HepG2 (cell line): ENCODE results near the gene SPATA13. TPM values are rescaled to one million over a fixed set of nuclear protein-coding genes. Genes with fewer than 3 reads are reported as not detected.

ENCODE experiments used
- ZFP36 ChIP-seq: fragments of 150-350 bp; IDR thresholded peaks from 2 replicates; pipeline ENCODE4 v1.6.1; 2018; ENCODE audit warnings: borderline replicate concordance, low read length, low read depth; ENCODE audit not compliant: partially characterized antibody
- polyA plus RNA-seq, 8 experiments: library from polyadenylated mRNA; depleted of rRNA in 3 of 8; stranded (reverse) in 7 of 8; unstranded in 1 of 8; fragments of >200 nt; fragmentation: Illumina TruSeq in 4 of 8; extraction: Trizol in 4 of 8; gene quantifications; 2 replicates each; pipeline versions ENCODE4 v1.2.1 to v1.2.3, GENCODE V29; 2011 to 2016; ENCODE audit warnings: low read depth in 4 of 8, missing spikeins in 1 of 8, mixed read lengths in 1 of 8; ENCODE audit not compliant: insufficient read depth in 1 of 8
- total RNA-seq, 5 experiments: library from RNA; depleted of rRNA; stranded (reverse); fragments of >200 nt; fragmentation: Illumina TruSeq; extraction: Trizol; gene quantifications; 2 replicates each; pipeline ENCODE4 v1.2.3, GENCODE V29; 2016; ENCODE audit warnings: low read depth in 1 of 5
- TF ChIP-seq, protein P1 (sequence below): sonication (generic); formaldehyde crosslinking; IDR thresholded peaks from 2 replicates; pipeline ENCODE4 v1.4.0; 2020; ENCODE audit warnings: low read depth, missing genetic modification reagents
- TF ChIP-seq, protein P2 (sequence below): sonication (generic); formaldehyde crosslinking; IDR thresholded peaks from 2 replicates; pipeline ENCODE4 v1.4.0; 2020; ENCODE audit warnings: mild to moderate bottlenecking, missing genetic modification reagents

The SPATA13 gene
- total and polyA plus RNA-seq, 2 of the 13 experiments (the other 11 are each of a cell fraction or from before 2014, with no cell fraction given) = 11.3 to 14.2 TPM

DNA sequence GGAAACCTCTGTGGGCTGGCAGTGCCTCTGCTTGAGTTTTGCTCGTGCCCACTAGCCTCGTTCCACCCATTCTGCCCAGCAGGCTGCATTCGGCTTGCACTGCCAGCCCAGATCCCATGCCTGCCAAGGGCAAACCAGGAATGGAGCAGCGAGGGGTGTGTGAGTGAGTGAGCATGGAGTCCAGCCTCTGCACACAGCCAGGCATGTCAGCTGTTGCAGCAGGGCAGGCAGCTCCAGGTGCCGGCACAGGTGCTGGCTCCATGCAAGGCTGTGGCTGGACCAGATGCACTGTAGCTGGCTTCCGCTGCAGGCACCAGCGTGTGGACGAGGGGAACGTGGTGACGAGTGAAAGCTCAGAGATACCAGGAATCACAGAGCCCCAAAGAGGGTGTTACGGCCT, 64.5 kb downstream of the SPATA13 start (continued):
- TF ChIP-seq, protein P1, sequence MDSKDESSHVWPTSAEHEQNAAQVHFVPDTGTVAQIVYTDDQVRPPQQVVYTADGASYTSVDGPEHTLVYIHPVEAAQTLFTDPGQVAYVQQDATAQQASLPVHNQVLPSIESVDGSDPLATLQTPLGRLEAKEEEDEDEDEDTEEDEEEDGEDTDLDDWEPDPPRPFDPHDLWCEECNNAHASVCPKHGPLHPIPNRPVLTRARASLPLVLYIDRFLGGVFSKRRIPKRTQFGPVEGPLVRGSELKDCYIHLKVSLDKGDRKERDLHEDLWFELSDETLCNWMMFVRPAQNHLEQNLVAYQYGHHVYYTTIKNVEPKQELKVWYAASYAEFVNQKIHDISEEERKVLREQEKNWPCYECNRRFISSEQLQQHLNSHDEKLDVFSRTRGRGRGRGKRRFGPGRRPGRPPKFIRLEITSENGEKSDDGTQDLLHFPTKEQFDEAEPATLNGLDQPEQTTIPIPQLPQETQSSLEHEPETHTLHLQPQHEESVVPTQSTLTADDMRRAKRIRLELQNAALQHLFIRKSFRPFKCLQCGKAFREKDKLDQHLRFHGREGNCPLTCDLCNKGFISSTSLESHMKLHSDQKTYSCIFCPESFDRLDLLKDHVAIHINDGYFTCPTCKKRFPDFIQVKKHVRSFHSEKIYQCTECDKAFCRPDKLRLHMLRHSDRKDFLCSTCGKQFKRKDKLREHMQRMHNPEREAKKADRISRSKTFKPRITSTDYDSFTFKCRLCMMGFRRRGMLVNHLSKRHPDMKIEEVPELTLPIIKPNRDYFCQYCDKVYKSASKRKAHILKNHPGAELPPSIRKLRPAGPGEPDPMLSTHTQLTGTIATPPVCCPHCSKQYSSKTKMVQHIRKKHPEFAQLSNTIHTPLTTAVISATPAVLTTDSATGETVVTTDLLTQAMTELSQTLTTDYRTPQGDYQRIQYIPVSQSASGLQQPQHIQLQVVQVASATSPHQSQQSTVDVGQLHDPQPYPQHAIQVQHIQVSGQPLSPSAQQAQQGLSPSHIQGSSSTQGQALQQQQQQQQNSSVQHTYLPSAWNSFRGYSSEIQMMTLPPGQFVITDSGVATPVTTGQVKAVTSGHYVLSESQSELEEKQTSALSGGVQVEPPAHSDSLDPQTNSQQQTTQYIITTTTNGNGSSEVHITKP (CRISPR knock-in tag) = no peak
- no peak for TF ChIP-seq ZFP36
- TF ChIP-seq, protein P2, sequence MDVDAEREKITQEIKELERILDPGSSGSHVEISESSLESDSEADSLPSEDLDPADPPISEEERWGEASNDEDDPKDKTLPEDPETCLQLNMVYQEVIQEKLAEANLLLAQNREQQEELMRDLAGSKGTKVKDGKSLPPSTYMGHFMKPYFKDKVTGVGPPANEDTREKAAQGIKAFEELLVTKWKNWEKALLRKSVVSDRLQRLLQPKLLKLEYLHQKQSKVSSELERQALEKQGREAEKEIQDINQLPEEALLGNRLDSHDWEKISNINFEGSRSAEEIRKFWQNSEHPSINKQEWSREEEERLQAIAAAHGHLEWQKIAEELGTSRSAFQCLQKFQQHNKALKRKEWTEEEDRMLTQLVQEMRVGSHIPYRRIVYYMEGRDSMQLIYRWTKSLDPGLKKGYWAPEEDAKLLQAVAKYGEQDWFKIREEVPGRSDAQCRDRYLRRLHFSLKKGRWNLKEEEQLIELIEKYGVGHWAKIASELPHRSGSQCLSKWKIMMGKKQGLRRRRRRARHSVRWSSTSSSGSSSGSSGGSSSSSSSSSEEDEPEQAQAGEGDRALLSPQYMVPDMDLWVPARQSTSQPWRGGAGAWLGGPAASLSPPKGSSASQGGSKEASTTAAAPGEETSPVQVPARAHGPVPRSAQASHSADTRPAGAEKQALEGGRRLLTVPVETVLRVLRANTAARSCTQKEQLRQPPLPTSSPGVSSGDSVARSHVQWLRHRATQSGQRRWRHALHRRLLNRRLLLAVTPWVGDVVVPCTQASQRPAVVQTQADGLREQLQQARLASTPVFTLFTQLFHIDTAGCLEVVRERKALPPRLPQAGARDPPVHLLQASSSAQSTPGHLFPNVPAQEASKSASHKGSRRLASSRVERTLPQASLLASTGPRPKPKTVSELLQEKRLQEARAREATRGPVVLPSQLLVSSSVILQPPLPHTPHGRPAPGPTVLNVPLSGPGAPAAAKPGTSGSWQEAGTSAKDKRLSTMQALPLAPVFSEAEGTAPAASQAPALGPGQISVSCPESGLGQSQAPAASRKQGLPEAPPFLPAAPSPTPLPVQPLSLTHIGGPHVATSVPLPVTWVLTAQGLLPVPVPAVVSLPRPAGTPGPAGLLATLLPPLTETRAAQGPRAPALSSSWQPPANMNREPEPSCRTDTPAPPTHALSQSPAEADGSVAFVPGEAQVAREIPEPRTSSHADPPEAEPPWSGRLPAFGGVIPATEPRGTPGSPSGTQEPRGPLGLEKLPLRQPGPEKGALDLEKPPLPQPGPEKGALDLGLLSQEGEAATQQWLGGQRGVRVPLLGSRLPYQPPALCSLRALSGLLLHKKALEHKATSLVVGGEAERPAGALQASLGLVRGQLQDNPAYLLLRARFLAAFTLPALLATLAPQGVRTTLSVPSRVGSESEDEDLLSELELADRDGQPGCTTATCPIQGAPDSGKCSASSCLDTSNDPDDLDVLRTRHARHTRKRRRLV (CRISPR knock-in tag) = no peak
